ENCODE data around the gene TTLL3. TPM values are rescaled to one million over a fixed set of nuclear protein-coding genes. Genes with fewer than 3 reads are reported as not detected.

The TTLL3 gene
- total RNA-seq, 6 donors from 2014 or later, result 33.0 to 544 (median 64.4) TPM

DNA sequence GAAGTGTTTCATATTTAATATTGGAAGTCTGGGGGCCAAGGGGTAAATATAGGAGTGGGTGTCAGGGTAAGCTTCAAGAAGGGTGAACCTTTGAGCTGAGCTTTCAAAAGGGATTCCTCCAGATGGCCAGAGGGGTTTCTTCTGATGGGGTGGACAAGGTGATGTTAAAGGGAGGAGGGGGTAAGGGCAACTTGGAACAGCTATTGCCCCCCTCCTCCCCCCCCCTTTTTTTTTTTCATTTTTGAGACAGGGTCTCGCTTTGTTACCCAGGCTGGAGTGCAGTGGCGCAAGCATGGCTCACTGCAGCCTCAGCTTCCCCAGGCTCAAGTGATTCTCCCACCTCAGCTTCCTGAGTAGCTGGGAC lies 2.1 kb upstream of the TTLL3 start:
- no peak for DNase-seq
- Histone ChIP-seq H3K4me3 (no peak overlapping the region), H3K9me3 (no peaks in the 10 kb centered on the region), H3K27ac (peak overlapping the region in 2 of 4 donors; percentile 94 to 95), H3K4me1 (peaks cover 12 to 24% (median 19%) of the 10 kb centered on the region in 4 donors), H3K36me3 (peaks cover 35 to 52% (median 40%) of the 10 kb centered on the region in 4 donors), H3K27me3 (no peaks in the 10 kb centered on the region)
- TF ChIP-seq EP300 (IDR thresholded peaks at IDR 0.05) (no peak), POLR2AphosphoS5 (IDR thresholded peaks at IDR 0.05) (no peak), POLR2A (IDR thresholded peaks at IDR 0.05) (no peak)
- TF ChIP-seq, protein P1, sequence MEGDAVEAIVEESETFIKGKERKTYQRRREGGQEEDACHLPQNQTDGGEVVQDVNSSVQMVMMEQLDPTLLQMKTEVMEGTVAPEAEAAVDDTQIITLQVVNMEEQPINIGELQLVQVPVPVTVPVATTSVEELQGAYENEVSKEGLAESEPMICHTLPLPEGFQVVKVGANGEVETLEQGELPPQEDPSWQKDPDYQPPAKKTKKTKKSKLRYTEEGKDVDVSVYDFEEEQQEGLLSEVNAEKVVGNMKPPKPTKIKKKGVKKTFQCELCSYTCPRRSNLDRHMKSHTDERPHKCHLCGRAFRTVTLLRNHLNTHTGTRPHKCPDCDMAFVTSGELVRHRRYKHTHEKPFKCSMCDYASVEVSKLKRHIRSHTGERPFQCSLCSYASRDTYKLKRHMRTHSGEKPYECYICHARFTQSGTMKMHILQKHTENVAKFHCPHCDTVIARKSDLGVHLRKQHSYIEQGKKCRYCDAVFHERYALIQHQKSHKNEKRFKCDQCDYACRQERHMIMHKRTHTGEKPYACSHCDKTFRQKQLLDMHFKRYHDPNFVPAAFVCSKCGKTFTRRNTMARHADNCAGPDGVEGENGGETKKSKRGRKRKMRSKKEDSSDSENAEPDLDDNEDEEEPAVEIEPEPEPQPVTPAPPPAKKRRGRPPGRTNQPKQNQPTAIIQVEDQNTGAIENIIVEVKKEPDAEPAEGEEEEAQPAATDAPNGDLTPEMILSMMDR (IDR thresholded peaks at IDR 0.05), result no peak
- WGBS, 2 donors, result 87 to 88% methylated on average over 2 of the region's 2 CpGs
- no peak for ATAC-seq (ENCODE audit: low FRiP score in 2 of 2)

- 71 to 77% methylated on average over 7 of the region's 7 CpGs for WGBS, 2 donors
- TF ChIP-seq POLR2A (IDR thresholded peaks at IDR 0.05) (no peak), EP300 (IDR thresholded peaks at IDR 0.05) (no peak)
- TF ChIP-seq, protein P1 (IDR thresholded peaks at IDR 0.05), result peak in 1 of 6 experiments; percentile 20
- H3K4me3 ChIP-seq, result no peak overlapping the region
- peaks cover 30 to 52% (median 36%) of the 10 kb centered on the region in 4 donors for H3K36me3 ChIP-seq
- peaks cover 12 to 24% (median 19%) of the 10 kb centered on the region in 4 donors for H3K4me1 ChIP-seq
- H3K27ac ChIP-seq, result peak overlapping the region; percentile 92 to 95 (median 94)
- H3K27me3 ChIP-seq, result no peaks in the 10 kb centered on the region
- ATAC-seq (ENCODE audit: low FRiP score in 2 of 2) (no peak), DNase-seq (no peak)
- H3K9me3 ChIP-seq, result no peaks in the 10 kb centered on the region
Measured at GRCh38 chr3:9808345-9809037, 1.6 kb upstream of the TTLL3 start.

DNA sequence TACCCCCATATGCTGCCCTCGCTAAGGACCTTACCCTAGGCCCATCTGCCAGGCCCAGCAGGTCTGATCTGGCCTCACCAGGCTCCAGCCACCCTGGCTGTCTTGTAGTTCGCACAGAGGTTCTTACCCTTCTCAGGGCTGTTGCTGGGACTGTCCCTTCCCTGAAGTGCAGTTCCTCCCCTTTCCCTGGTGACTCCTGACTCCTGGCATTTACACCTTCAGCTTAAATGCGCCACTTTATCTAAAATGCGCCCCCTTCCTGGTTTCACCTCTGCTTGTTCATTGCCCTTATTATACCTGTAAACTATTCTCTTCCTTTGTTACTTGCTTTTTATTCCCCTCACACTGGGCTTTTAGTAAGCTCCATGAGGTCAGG lies 835 bp upstream of the TTLL3 start:
- DNase-seq (peak in 1 of 2 donors; percentile 58), ATAC-seq (ENCODE audit: low FRiP score in 2 of 2) (peak; percentile 1 to 25)
- peaks cover 23 to 49% (median 31%) of the 10 kb centered on the region in 4 donors for H3K36me3 ChIP-seq
- H3K27ac ChIP-seq, result peak overlapping the region; percentile 92 to 95 (median 94)
- H3K4me1 ChIP-seq, result peaks cover 12 to 24% (median 19%) of the 10 kb centered on the region in 4 donors
- TF ChIP-seq POLR2A (IDR thresholded peaks at IDR 0.05), result no peak
- TF ChIP-seq, protein P1 (IDR thresholded peaks at IDR 0.05), result no peak
- no peak for TF ChIP-seq EP300 (IDR thresholded peaks at IDR 0.05)
- TF ChIP-seq POLR2AphosphoS5 (IDR thresholded peaks at IDR 0.05), result no peak
- H3K27me3 ChIP-seq, result no peaks in the 10 kb centered on the region
- WGBS, 2 donors, result 54 to 73% methylated on average over 4 of the region's 4 CpGs
- H3K9me3 ChIP-seq, result no peaks in the 10 kb centered on the region
- H3K4me3 ChIP-seq, result peak overlapping the region in 3 of 4 donors; percentile 67 to 76 (median 73)

GRCh38 chr3:9810433-9810770 lies 340 bp downstream of the TTLL3 start:
- peaks cover 12 to 24% (median 19%) of the 10 kb centered on the region in 4 donors for H3K4me1 ChIP-seq
- TF ChIP-seq, protein P1 (IDR thresholded peaks at IDR 0.05), result no peak
- TF ChIP-seq POLR2A (IDR thresholded peaks at IDR 0.05), result no peak
- TF ChIP-seq POLR2AphosphoS5 (IDR thresholded peaks at IDR 0.05), result no peak
- no peak for TF ChIP-seq EP300 (IDR thresholded peaks at IDR 0.05)
- peaks cover 13 to 38% (median 21%) of the 10 kb centered on the region in 4 donors for H3K36me3 ChIP-seq
- no peak for DNase-seq
- ATAC-seq (ENCODE audit: low FRiP score in 2 of 2), result peak in 1 of 2 donors; percentile 40
- peak overlapping the region; percentile 55 to 76 (median 70) for H3K4me3 ChIP-seq
- H3K9me3 ChIP-seq, result no peaks in the 10 kb centered on the region
- H3K27ac ChIP-seq, result peak overlapping the region; percentile 92 to 95 (median 94)
- 7 to 16% methylated on average over 9 to 15 of the region's 18 CpGs for WGBS, 2 donors
- no peaks in the 10 kb centered on the region for H3K27me3 ChIP-seq

Measured in upper lobe of left lung (tissue), 6 donors.